Measurements from ENCODE around the gene PFKFB3.

The PFKFB3 gene

DNA sequence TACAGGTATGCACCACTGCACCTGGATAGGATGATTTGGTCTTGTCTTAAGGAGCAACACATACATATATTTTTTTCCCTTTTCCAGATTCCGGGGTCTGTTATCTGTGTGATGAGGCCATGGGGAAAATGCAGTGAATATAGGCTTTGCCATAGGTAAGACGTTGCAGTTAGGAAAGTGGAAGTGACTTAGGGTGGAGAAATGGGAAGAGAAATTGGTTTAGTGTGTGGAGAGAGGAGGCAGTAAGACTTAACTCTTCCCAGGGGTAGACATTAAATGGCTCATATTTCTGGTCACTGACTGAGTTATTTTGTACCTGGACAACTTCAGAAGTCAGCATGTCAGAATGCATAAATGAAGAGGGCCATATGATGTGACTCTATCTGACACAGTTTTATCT, 66.7 kb downstream of the PFKFB3 start:
- DNase-seq (ENCODE audit: low spot score in 2 of 2) (no peak), ATAC-seq (replicated peaks; ENCODE audit: extremely low read depth, poor library complexity, severe bottlenecking) (no peak)
- Mint-ChIP-seq H3K4me3 (no peak overlapping the region), H3K27ac (ENCODE audit: low read depth) (peak overlapping the region; percentile 91), H3K27me3 (no peaks in the 10 kb centered on the region), H3K4me1 (peaks cover 26% of the 10 kb centered on the region), H3K36me3 (ENCODE audit: insufficient read depth) (peaks cover 8% of the 10 kb centered on the region), H3K9me3 (no peaks in the 10 kb centered on the region)

DNA sequence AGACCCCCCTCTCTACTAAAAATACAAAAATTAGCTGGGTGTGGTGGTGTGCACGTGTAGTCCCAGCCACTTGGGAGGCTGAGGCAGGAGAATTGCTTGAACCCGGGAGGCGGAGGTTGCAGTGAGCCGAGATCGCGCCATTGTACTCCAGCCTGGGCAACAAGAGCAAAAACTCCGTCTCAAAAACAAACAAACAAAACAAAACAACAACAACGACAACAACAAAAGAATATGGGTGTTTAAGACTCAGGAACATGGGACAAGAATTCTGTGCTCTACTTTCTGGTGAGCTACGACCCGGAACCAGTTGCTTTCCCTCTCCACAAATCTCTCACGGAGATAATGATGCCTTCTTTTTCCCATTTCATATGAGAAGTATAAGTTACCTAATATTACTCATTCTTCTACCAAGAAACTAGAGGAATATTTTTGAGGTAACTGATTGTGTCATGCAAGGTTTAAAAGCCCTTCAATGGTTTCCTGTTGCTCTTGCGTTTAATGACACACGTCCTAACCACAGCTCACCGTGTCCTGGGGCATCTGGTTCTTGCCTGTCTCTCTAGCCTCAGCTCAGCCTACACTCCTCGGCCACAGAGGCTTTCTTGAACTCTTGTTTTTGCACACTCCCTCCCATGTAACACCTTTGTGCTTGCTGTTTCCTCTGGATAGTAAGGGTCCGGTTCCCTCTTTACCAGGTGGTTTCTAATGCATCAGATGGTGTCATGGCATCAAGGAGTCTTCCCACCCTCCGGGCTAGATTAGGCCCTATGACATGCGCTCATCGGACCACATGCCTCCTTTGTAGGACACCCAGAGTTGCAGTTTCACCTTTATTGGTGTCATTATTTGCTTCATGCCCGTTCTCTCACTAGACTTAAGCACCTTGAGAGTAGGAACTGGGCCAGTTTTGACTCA, 67.5 kb downstream of the PFKFB3 start:
- H3K27ac Mint-ChIP-seq (ENCODE audit: low read depth) = peak overlapping the region; percentile 91
- H3K9me3 Mint-ChIP-seq = no peaks in the 10 kb centered on the region

DNA sequence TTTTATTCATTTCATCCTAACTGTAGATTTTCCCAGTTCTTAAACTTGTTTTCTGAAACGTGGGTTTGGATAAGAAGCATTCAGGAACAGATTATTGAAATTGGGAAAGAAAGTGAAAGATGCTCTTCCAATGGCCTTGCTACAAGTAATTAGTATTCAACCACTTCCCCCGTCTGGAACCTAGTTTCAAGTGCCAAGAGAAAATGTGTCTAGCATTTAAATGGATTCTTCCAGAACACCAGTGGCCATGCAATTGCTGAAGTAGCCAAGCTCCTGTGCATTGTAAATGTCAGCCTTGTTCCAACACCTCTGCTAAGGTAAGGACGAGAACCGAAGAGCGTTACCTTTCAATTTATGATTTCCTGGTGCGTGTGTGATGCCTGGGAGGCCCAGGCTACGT, 68.2 kb downstream of the PFKFB3 start:
- peaks cover 15% of the 10 kb centered on the region for H3K36me3 Mint-ChIP-seq (ENCODE audit: insufficient read depth)
- DNase-seq (ENCODE audit: low spot score in 2 of 2) = no peak
- H3K27me3 Mint-ChIP-seq = no peaks in the 10 kb centered on the region
- ATAC-seq (replicated peaks; ENCODE audit: extremely low read depth, poor library complexity, severe bottlenecking) = no peak
- peak overlapping the region; percentile 91 for H3K27ac Mint-ChIP-seq (ENCODE audit: low read depth)
- peaks cover 36% of the 10 kb centered on the region for H3K4me1 Mint-ChIP-seq
- H3K9me3 Mint-ChIP-seq = no peaks in the 10 kb centered on the region
- H3K4me3 Mint-ChIP-seq = peak overlapping the region; percentile 33

More for the DNA sequence above, 67.5 kb downstream of the PFKFB3 start:
- peaks cover 31% of the 10 kb centered on the region for H3K4me1 Mint-ChIP-seq
- ATAC-seq (replicated peaks; ENCODE audit: extremely low read depth, poor library complexity, severe bottlenecking) = peak; percentile 84
- peak overlapping the region; percentile 33 for H3K4me3 Mint-ChIP-seq
- peaks cover 12% of the 10 kb centered on the region for H3K36me3 Mint-ChIP-seq (ENCODE audit: insufficient read depth)
- DNase-seq (ENCODE audit: low spot score in 2 of 2) = peak; percentile 44 to 73
- no peaks in the 10 kb centered on the region for H3K27me3 Mint-ChIP-seq

DNA sequence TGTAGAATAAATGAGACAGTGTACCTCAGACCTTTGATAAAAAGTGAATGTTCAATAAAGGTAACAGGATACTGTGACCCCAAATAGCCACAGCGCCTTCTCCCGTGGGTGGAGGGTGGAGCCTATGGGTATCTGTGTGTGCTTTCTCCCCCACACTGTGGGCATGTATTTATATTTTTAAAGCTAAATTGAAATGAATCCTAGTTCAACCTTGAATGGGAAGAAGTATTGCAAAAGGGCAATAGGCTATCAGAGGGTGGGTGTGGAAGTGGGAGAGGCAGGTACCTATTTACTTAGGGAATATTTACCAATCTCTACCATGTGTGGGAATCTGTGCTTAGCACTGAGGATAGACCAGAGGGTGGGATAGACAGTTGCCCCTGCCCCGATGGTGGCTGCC, 68.9 kb downstream of the PFKFB3 start:
- H3K36me3 Mint-ChIP-seq (ENCODE audit: insufficient read depth) = peaks cover 15% of the 10 kb centered on the region
- DNase-seq (ENCODE audit: low spot score in 2 of 2) (no peak), ATAC-seq (replicated peaks; ENCODE audit: extremely low read depth, poor library complexity, severe bottlenecking) (no peak)
- no peaks in the 10 kb centered on the region for H3K9me3 Mint-ChIP-seq
- no peaks in the 10 kb centered on the region for H3K27me3 Mint-ChIP-seq
- no peak overlapping the region for H3K4me3 Mint-ChIP-seq
- H3K4me1 Mint-ChIP-seq = peaks cover 36% of the 10 kb centered on the region
- peak overlapping the region; percentile 91 for H3K27ac Mint-ChIP-seq (ENCODE audit: low read depth)

DNA sequence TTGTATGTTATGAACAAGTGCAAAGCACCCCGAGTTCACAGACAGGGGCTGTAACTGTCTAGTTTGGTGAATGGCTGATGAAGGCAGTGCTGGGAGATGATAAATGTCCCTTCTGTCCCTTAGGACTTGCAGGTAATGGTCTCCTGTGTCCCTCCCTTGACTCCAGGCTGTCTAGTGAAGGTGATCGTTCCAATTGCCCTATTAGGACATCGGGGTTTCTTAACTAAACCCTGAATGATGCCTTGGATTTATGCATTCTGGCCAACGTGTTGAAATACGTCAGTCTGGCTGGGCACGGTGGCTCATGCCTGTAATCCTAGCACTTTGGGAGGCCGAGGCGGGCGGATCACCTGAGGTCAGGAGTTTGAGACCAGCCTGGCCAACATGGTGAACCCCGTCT, 69.4 kb downstream of the PFKFB3 start:
- peaks cover 36% of the 10 kb centered on the region for H3K4me1 Mint-ChIP-seq
- H3K4me3 Mint-ChIP-seq = no peak overlapping the region

DNA sequence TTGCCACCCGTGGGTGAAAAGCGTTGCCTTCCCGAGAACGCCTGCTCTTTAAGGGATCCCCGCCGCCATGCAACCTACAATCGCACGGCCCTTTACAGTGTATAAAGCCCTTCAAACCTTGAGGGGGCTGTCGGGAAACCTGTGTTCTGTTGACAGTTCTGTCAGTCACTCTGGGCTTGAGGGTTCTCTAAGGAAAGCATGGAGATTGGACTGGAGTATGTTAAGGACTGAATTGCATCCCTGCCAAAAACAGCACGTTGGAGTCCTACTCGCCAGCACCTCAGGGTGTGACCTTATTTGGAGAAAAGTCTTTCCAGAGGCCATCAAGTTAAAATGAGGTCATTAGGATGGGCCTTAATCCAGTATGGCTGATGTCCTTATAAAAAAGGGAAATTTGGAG, 70.6 kb downstream of the PFKFB3 start:
- ATAC-seq (replicated peaks; ENCODE audit: extremely low read depth, poor library complexity, severe bottlenecking) (no peak), DNase-seq (ENCODE audit: low spot score in 2 of 2) (no peak)
- H3K4me1 Mint-ChIP-seq = peaks cover 33% of the 10 kb centered on the region
- peaks cover 16% of the 10 kb centered on the region for H3K36me3 Mint-ChIP-seq (ENCODE audit: insufficient read depth)
- no peaks in the 10 kb centered on the region for H3K27me3 Mint-ChIP-seq
- no peak overlapping the region for H3K4me3 Mint-ChIP-seq
- H3K27ac Mint-ChIP-seq (ENCODE audit: low read depth) = peak overlapping the region; percentile 29
- no peaks in the 10 kb centered on the region for H3K9me3 Mint-ChIP-seq

More for the DNA sequence above, 69.4 kb downstream of the PFKFB3 start:
- no peak for DNase-seq (ENCODE audit: low spot score in 2 of 2)
- H3K9me3 Mint-ChIP-seq = no peaks in the 10 kb centered on the region
- H3K27me3 Mint-ChIP-seq = no peaks in the 10 kb centered on the region
- no peak for ATAC-seq (replicated peaks; ENCODE audit: extremely low read depth, poor library complexity, severe bottlenecking)
- no peak overlapping the region for H3K27ac Mint-ChIP-seq (ENCODE audit: low read depth)
- H3K36me3 Mint-ChIP-seq (ENCODE audit: insufficient read depth) = peaks cover 15% of the 10 kb centered on the region

DNA sequence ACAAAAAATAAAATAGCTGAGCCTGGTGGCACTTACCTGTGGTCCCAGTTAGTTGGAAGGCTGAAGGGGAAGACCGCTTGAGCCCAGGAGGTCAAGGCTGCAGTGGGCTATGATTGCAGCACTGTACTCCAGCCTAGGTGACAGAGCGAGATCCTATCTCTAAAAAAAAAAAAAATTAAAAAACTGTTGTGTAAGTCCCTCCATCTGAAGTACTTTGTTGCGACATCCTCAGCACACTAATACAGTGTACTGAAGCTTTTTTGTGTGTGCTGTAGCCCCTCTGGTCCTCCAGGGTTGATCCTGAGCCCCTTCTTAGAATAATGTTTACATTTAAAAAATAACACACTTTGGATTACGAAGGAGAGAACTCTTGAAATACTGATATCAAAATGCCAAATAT, 71.3 kb downstream of the PFKFB3 start:
- Mint-ChIP-seq H3K27me3 (no peaks in the 10 kb centered on the region), H3K4me3 (no peak overlapping the region), H3K4me1 (peaks cover 33% of the 10 kb centered on the region), H3K9me3 (no peaks in the 10 kb centered on the region), H3K27ac (ENCODE audit: low read depth) (no peak overlapping the region), H3K36me3 (ENCODE audit: insufficient read depth) (peaks cover 16% of the 10 kb centered on the region)
- ATAC-seq (replicated peaks; ENCODE audit: extremely low read depth, poor library complexity, severe bottlenecking) (no peak), DNase-seq (ENCODE audit: low spot score in 2 of 2) (no peak)

DNA sequence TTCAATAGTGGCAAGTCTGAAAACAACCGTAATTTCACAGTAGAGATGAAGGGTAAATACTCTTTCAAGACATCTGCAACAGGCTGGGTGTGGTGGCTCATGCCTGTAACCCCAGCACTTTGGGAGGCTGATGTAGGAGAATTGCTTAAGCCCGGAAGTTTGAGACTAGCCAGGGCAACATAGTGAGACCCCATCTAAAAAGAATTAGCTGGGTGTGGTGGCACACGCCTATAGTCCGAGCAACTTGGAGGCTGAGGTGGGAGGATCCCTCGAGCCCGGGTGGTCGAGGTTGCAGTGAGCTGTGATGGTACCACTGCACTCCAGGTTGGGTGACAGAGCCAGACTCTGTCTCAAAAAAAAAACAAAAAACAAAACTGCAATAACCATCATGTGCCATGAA, 71.8 kb downstream of the PFKFB3 start:
- Mint-ChIP-seq H3K4me3 (no peak overlapping the region), H3K27me3 (no peaks in the 10 kb centered on the region), H3K27ac (ENCODE audit: low read depth) (peak overlapping the region; percentile 97), H3K36me3 (ENCODE audit: insufficient read depth) (peaks cover 16% of the 10 kb centered on the region), H3K9me3 (no peaks in the 10 kb centered on the region), H3K4me1 (peaks cover 29% of the 10 kb centered on the region)
- no peak for DNase-seq (ENCODE audit: low spot score in 2 of 2)
- ATAC-seq (replicated peaks; ENCODE audit: extremely low read depth, poor library complexity, severe bottlenecking) = no peak

DNA sequence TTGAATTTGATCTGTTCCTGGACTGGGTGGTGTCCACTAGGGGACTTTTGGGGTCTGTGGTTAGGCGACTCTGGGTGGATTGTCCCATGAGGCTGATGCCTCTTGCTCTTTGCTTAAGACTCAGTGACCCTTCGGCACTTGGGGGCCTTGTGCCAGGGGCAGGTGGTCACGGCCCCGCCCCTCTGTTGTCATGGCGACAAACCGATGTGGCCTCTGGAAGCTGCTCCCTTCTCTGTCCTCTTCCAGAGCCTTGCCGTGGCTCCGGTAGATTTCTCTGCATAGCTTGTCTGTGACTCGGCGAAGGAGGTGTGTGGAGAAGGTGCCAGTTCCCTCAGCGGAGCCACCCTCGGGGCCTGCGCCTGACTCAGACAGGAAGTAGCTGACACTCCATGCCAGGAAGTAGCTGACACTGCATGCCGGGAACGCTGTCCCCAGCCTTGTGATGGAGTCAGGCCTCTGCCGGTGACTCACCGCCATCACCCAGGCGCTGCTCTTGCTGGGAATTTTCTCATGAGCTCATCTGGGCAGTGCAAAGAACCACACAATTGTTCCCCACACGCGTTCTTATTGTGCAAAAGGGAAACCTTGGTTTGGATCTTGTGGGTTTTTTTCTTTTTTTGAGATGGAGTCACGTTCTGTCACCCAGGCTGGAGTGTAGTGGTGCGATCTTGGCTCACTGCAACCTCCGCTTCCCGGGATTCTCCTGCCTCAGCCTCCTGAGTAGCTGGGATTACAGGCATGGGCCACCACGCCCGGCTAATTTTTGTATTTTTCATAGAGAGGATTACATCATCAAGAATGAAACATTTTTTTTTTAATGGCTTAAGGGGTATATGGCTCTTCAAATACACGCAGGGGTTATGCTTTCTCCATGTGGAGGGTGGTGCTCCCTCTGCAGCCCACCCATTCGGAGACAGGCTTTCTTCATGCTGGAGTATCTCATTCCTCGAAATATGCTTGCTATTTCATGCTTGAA, 72.6 kb downstream of the PFKFB3 start:
- Mint-ChIP-seq H3K36me3 (ENCODE audit: insufficient read depth) (peaks cover 12% of the 10 kb centered on the region), H3K4me3 (peak overlapping the region; percentile 59), H3K27ac (ENCODE audit: low read depth) (peak overlapping the region; percentile 97), H3K27me3 (no peaks in the 10 kb centered on the region), H3K4me1 (peaks cover 25% of the 10 kb centered on the region), H3K9me3 (no peaks in the 10 kb centered on the region)
- DNase-seq (ENCODE audit: low spot score in 2 of 2) (peak; percentile 63 to 84), ATAC-seq (replicated peaks; ENCODE audit: extremely low read depth, poor library complexity, severe bottlenecking) (peak; percentile 89)

DNA sequence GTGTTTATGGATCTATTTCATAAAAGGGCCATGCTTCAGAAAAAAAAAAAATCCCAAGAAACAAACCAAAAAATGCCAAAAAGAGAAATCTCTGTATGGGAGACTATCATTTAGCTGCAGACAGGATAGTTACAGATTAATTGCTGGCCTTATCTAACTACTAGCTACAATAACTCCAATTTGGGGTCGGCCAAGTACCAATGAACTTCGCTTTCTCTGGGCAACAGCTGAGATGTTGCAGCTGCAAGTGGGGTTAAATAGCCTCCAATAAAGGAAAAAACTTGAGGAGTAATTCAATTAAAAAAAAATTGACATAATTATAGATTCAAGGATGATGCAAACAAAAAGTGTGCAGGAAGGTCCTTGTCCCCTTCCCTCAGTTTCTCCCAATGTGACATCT, 73.6 kb downstream of the PFKFB3 start:
- ATAC-seq (replicated peaks; ENCODE audit: extremely low read depth, poor library complexity, severe bottlenecking) = no peak
- Mint-ChIP-seq H3K27me3 (no peaks in the 10 kb centered on the region), H3K9me3 (no peaks in the 10 kb centered on the region), H3K36me3 (ENCODE audit: insufficient read depth) (peaks cover 10% of the 10 kb centered on the region), H3K4me1 (peaks cover 19% of the 10 kb centered on the region), H3K27ac (ENCODE audit: low read depth) (no peak overlapping the region), H3K4me3 (no peak overlapping the region)
- DNase-seq (ENCODE audit: low spot score in 2 of 2) = no peak

DNA sequence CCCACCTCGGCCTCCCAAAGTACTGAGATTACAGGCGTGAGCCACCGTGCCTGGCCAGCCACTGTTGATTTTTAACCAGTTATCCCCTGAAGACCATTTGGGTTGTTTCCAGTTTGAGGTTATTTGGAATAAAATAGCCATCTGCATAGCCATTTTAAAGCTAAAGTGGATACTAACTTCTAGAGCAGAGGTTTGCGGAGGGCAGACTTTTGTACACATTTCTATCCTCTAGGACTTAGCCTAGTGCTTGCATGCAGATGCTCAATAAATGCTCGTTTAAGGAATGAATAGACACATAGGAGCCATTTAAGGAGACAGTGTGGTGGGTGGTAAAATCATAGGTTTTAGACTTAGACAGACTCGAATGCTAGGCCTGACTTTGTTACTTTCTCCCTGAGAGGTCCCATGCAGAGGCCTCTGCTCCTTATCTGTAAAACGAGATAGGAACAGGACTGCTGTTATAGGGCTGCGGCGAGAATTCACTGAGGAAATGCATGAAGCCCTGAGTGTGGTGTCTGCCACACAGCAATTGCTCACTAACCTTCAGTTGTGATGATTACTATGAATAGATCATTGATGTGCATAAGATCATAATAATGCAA, 75.9 kb downstream of the PFKFB3 start:
- Mint-ChIP-seq H3K9me3 (no peaks in the 10 kb centered on the region), H3K27ac (ENCODE audit: low read depth) (no peak overlapping the region), H3K4me1 (peaks cover 18% of the 10 kb centered on the region), H3K4me3 (no peak overlapping the region), H3K27me3 (no peaks in the 10 kb centered on the region), H3K36me3 (ENCODE audit: insufficient read depth) (peaks cover 10% of the 10 kb centered on the region)
- ATAC-seq (replicated peaks; ENCODE audit: extremely low read depth, poor library complexity, severe bottlenecking) (no peak), DNase-seq (ENCODE audit: low spot score in 2 of 2) (no peak)

DNA sequence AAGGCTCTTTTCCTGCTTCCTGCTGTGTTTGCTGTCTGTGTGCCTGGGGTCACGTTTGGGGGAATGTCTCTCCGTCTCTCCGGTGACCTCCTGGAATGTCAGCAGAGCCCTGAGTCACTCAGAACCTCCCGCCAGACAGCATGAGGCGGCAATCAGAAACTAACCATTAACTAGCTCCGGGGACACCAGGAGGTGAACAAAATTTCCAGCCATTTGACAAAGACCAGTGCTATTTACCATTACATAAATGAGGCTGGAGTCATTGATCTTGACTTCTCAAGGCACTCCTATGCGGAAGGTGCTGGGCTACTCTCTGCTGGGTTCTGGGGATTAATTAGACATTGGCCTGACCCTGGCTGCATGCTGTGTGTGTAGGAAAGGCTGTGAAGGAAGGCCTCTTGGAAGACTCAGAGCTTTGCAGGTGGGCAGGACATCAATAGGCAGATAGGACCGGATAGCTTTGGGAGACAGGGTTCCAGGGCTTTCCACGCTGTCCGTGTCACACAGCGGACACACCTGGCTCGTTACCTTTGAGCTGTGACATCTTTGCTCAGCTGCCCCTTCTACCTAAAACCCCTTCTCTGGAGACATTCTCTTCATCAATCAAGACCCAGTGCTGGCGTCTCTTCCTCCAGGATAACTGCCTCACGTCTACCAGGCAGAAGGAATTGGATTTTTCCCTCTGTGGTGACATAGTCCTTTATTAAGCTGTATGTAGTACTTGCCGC, 77.0 kb downstream of the PFKFB3 start:
- DNase-seq (ENCODE audit: low spot score in 2 of 2) (no peak), ATAC-seq (replicated peaks; ENCODE audit: extremely low read depth, poor library complexity, severe bottlenecking) (no peak)
- no peak overlapping the region for H3K4me3 Mint-ChIP-seq
- H3K27me3 Mint-ChIP-seq = no peaks in the 10 kb centered on the region
- H3K36me3 Mint-ChIP-seq (ENCODE audit: insufficient read depth) = peaks cover 10% of the 10 kb centered on the region
- H3K4me1 Mint-ChIP-seq = peaks cover 18% of the 10 kb centered on the region
- H3K9me3 Mint-ChIP-seq = no peaks in the 10 kb centered on the region
- peak overlapping the region; percentile 33 for H3K27ac Mint-ChIP-seq (ENCODE audit: low read depth)
